Mucosa of descending colon (tissue), 3 donors: ENCODE data around the gene TSPAN17. TPM values are rescaled to one million over a fixed set of nuclear protein-coding genes. Genes with fewer than 3 reads are reported as not detected.

ENCODE experiments used
- ATAC-seq: fragments of 200-7000 bp; cut with Tn5 transposase; one replicate; pipeline ENCODE4 v1.9.1; 2020; ENCODE audit warnings: mild to moderate bottlenecking, moderate library complexity
- DNase-seq, 3 donors: peaks; one replicate each; pipeline ENCODE4 v3.0.0-alpha.2; 2020
- H3K36me3 ChIP-seq: fragments of 200-600 bp; one replicate; pipeline ENCODE4 v1.8.0; 2021; ENCODE audit warnings: low read depth, mild to moderate bottlenecking
- H3K4me1 ChIP-seq: fragments of 200-600 bp; one replicate; pipeline ENCODE4 v1.8.0; 2021; ENCODE audit warnings: low read depth, mild to moderate bottlenecking
- H3K4me3 ChIP-seq: fragments of 200-600 bp; one replicate; pipeline ENCODE4 v1.8.0; 2021; ENCODE audit warnings: mild to moderate bottlenecking
- H3K9me3 ChIP-seq: fragments of 200-600 bp; one replicate; pipeline ENCODE4 v1.8.0; 2021; ENCODE audit warnings: mild to moderate bottlenecking
- CTCF ChIP-seq: fragments of 200-600 bp; IDR thresholded peaks from one replicate; pipeline ENCODE4 v1.8.0; 2022; ENCODE audit warnings: antibody characterized with exemption, mild to moderate bottlenecking
- intact Hi-C, 2 donors: fragments of 100-400 bp; cut with DNase I in 1 of 2; cut with micrococcal nuclease in 1 of 2; formaldehyde crosslinking; loops; one replicate each; pipeline versions ENCODE4 v1.11.0 to v1.11.1; 2022; cut with DNase I, micrococcal nuclease
- total RNA-seq, 3 donors: library from RNA; stranded (reverse); fragmentation: NEBNext Ultra II Directional in 2 of 3; extraction: Animal tissue kit (Norgen Biotek cat#: 25700) in 2 of 3; gene quantifications; one replicate each; pipeline versions ENCODE4 v1.2.1 to v1.2.4, GENCODE V29; 2021 to 2023
- donor health status: DM: no; HTN: no; CAD: no; lungs with moderate emphysema.
- donor health status: DM: no; HTN: no; CAD: no.
- donor health status: DM: no; HTN: yes; CAD: no.

Gene TSPAN17
- total RNA-seq, 3 donors from 2014 or later = 25.7 to 36.3 (median 31.9) TPM

- TF ChIP-seq CTCF = no peak
- H3K9me3 ChIP-seq = no peaks in the 10 kb centered on the region
- intact Hi-C loops = no loop called here
- peak; percentile 46 for ATAC-seq
- no peaks in the 10 kb centered on the region for H3K36me3 ChIP-seq
- no peak for DNase-seq
- peaks cover 9% of the 10 kb centered on the region for H3K4me1 ChIP-seq
- no peak overlapping the region for H3K4me3 ChIP-seq
Observed at GRCh38 chr5:176653401-176654385, 6.4 kb downstream of the TSPAN17 start.

GRCh38 chr5:176654856-176655255, 7.6 kb downstream of the TSPAN17 start:
- intact Hi-C loops = no loop called here
- DNase-seq = no peak
- TF ChIP-seq CTCF = no peak
- H3K4me3 ChIP-seq = no peak overlapping the region
- no peak for ATAC-seq
- peaks cover 10% of the 10 kb centered on the region for H3K4me1 ChIP-seq
- no peaks in the 10 kb centered on the region for H3K36me3 ChIP-seq
- no peaks in the 10 kb centered on the region for H3K9me3 ChIP-seq

- TF ChIP-seq CTCF = no peak
- H3K4me3 ChIP-seq = no peak overlapping the region
- DNase-seq = no peak
- H3K36me3 ChIP-seq = no peaks in the 10 kb centered on the region
- H3K4me1 ChIP-seq = peaks cover 13% of the 10 kb centered on the region
- intact Hi-C loops = no loop called here
- ATAC-seq = no peak
- no peaks in the 10 kb centered on the region for H3K9me3 ChIP-seq
Observed at GRCh38 chr5:176656467-176656990, 9.2 kb downstream of the TSPAN17 start.

GRCh38 chr5:176658007-176658599, 10.8 kb downstream of the TSPAN17 start:
- peaks cover 13% of the 10 kb centered on the region for H3K4me1 ChIP-seq
- H3K4me3 ChIP-seq = no peak overlapping the region
- peak; percentile 75 to 77 (median 76) for DNase-seq
- no peaks in the 10 kb centered on the region for H3K36me3 ChIP-seq
- peak; percentile 83 for ATAC-seq
- TF ChIP-seq CTCF = peak; percentile 72
- intact Hi-C loops = no loop called here
- H3K9me3 ChIP-seq = no peaks in the 10 kb centered on the region

GRCh38 chr5:176658817-176659511, 11.7 kb downstream of the TSPAN17 start:
- H3K36me3 ChIP-seq = no peaks in the 10 kb centered on the region
- ATAC-seq (peak; percentile 79), DNase-seq (peak in 2 of 3 donors; percentile 52 to 67)
- no peaks in the 10 kb centered on the region for H3K9me3 ChIP-seq
- intact Hi-C loops = no loop called here
- TF ChIP-seq CTCF = no peak
- H3K4me3 ChIP-seq = no peak overlapping the region
- H3K4me1 ChIP-seq = peaks cover 13% of the 10 kb centered on the region
